IPS-11a (cell line): ENCODE data around the gene SMYD3.

ENCODE experiments used
- H3K4me3 ChIP-seq: one replicate; pipeline ENCODE4 v1.5.1; 2013; ENCODE audit warnings: low read depth, low read length, control low read depth

SMYD3 gene

DNA sequence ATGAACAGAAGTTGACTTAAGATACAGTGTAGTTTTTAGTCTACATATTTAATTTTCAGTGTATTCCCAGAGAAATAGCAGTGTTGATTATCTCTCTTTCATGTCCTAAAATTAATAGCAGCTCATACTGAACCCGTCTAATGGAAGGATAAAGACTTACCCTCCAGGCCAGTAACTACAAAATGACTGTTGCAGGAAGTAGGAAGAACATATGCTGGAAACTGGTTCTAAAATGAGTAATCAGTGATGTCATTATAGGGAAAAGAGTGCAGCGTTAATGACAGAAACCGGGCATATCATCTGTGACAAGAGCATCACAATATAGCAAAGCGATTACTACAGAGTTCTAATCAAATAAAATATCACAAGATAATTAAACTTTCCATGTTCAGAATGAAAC lies 385.5 kb downstream of the SMYD3 start:
- H3K4me3 ChIP-seq: no peak overlapping the region

DNA sequence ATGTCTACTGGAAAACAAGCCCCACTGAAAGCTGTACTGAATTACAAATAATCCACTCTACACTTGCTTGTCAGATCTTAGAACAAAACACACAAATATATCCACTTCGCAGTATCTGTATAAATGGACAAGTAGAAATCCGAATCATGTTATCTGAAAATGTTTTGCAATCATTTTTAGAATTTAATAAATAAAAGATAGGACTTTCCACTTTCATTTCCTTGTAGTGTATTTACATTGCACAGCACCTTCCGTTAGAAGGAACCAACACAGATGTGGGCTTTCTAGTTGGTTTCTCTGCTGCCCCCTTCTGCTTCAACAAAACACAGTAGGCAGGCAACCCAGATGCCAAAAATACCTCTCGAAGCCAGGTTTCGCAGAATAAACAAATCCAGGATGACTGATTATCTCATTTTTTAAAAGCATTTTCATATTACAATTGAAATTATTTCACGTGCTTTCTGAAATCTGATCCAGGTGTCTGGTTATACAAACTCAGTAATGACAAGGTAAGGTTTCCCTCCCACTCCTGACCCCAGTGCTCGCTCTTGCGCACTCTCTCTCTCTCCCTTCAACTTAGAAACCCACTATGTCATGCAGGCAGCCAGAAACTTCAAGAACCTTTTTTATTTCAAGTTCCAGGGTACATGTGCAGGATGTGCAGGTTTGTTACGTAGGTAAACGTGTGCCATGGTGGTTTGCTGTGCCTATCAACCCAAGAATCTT lies 389.9 kb downstream of the SMYD3 start:
- no peak overlapping the region for H3K4me3 ChIP-seq

DNA sequence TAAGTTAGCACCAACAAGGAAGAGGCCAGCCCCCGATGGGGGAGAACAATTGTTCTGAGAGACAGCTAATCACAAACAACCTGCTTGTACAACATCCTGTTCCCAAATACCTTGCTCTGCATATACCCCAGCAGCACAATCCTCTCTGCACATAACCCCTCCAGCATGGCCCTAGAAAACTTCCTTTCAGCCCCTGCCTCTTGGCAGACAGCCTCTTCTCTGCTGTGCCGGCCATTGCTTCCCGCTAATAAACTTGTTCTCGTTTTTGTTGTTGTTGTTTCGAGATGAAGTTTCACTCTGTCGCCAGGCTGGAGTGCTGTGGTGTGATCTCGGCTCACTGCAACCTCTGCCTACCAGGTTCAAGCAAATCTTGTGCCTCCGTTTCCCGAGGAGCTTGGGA lies 392.7 kb downstream of the SMYD3 start:
- no peak overlapping the region for H3K4me3 ChIP-seq

DNA sequence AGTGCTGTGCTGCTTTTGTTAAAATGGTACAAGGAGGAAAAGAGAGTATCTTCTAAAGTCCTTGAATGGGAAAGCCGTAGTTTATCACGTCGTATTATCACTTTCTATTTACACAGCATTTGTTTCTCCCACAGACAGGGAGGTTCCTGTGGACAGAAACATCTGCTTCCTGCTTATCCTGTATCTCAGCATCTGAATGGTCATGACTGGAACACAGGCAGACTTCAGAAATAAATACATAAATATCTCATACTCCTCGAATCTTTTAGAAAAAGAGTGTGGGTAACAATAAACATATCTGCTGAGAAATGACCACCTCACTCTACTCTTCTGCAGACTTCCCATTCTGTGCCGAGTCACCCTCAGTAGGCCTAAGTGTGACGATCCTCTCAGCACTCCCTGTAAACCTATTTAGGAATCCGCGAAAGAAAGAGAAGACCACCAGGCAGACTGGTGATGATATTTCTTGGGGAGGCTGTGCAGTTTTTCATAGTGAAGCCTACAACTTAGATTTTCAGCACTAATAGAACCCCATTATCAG lies 393.5 kb downstream of the SMYD3 start:
- no peak overlapping the region for H3K4me3 ChIP-seq

DNA sequence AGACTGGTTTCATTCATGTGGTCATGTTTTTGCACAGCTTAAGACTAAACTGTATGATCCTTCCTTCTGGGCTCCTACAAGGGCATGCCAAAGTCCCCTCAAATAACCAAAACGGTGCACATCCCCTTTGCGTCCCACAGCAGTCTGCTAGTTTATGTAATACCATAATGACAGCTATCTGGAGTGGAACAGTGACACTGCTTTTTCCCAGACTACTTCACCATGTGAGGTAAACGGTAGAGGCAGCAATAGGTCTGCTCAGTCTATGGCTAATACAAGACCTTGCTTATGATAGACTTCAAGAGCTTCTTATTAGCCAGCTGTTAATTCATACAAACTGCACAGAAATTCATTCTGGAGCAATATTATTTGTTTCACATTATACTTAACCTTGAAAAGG lies 395.5 kb downstream of the SMYD3 start:
- no peak overlapping the region for H3K4me3 ChIP-seq

DNA sequence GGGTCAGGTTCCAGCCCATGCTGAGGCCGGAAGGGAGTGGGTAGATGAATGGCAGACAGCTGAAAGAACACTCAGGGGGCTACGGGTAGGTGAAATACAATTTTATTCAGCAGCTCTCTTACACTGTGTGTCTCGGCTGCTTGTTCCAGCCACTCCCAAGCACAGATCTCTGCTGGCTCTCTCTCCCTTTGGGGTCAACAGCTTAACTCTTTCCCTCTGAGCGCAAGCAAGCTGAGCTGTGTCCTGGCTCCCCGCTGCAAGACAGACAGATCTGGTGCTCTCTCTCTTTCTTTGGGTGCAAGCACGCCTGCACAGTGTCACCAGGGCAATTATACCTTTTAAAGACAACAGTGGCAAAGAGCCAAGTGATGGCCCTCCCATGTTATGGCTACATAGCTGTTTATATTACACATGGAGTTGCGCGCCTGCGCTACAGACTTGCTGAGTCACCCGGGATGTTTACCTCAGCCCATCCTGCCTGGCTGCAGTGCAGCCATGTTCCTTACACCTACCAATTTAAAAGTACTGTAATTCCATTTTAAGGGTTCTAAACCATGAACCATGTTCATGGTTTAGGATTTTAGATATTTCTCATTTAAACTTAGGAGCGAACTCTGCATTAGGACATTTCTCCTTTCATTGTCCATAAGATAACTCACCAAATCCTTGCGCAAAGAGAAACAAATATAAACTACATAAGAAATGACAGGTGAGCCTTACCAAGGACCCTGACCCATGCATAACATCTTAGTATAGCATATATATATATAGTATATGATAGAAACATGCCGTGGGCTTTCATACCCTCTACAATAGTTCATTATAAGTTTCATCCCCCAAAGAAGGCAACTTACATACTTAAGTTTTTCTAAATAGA lies 396.5 kb downstream of the SMYD3 start:
- no peak overlapping the region for H3K4me3 ChIP-seq

DNA sequence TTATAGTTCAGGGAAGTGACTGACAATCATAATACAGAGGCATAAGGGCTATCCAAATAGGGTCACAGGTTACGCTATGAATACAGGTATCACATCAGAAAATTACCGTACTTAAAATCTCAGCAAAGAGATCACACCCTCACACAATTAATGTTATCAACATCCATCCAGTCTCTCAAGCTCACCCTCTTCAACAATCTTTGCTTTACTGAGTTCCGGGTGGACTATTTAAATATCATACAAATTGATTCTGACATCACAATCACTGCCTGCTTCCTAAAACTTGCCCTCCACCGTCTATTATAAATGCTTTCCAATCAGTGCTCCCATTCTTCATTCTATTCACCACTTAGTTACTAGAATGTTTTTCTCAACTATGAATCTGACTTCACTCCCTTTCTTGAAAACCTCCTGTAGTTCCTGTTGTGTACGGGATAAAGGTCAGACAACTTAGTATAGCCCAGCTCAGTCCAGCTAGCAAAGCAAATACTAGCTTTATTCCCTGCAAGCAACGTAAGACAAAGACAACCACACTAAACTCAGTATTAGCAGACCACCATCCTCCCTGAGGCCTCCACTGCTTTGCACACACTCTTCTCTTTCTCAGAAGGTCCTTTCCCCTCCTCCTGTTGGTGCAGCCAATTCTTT lies 398.7 kb downstream of the SMYD3 start:
- no peak overlapping the region for H3K4me3 ChIP-seq

DNA sequence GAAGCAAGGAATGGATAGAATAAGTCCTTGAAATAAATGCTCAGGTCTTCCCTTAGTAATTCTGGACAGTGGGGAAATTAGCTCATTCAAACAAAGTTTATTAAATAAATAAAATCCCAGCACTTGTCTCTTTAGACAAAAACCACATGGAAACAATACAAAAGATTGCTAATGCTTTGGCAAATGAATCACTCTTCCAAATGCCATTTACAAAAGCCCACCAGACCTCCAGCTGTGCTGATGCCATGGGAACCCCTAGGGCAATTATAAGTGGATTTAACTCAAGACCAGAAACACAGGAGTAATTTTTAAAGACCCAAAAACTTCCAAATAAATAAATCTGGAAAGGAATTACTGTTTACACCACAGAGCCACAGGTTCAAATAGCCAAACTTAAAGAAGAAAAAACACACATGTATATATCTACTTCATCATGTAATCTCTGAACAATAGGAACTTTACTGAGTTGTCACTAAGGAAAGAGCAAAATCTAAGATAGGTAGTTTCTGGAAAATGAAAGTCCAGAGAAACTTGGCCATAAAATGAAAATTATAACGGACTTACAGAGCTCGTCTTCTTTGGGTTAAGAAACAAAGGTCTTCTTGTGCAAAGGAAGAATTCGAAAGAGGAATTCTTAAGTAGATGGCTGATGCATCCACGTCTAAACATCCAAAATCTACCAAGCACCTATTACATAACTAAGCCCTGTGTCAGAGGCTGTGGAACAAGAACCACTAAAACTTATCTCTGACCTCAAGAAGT lies 399.4 kb downstream of the SMYD3 start:
- H3K4me3 ChIP-seq: no peak overlapping the region

DNA sequence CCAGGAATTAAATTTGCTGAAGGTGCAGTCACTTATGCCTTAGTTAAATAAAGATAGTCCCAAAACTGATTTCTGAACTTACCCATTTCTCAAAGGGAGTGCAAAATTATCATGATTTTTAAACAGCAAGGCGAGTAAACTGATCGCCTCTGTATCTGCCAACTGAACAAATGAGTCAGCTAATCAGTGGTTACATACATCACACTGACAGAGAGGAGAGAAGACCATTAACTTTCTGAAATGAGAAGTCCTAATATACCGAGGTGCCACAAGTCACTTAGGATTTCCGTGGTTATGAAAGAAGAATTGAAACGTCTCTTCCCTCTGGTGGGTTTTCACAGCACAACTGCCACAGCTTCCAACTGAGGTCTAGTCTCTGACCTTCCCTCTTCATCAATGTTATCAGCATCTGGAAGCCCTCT lies 400.7 kb downstream of the SMYD3 start:
- H3K4me3 ChIP-seq: no peak overlapping the region

DNA sequence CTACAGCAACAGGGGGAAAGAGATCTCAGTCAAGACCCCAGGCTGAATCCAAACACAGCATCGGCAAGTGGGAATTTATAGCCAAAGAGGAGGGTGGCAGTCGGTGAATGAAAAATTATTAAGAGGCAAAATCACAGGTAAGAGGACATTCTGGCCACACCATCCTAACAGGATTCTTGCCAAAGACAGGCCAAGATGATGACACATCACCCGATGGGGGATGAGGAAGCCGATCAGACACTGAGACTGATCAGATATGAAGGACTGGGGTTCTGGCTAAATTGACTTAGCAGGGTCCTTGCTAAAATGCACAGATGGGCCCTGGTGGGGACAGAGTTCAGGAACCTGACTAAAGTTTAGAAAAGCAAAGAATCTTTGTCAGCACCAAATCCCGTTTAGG lies 402.2 kb downstream of the SMYD3 start:
- H3K4me3 ChIP-seq: no peak overlapping the region

DNA sequence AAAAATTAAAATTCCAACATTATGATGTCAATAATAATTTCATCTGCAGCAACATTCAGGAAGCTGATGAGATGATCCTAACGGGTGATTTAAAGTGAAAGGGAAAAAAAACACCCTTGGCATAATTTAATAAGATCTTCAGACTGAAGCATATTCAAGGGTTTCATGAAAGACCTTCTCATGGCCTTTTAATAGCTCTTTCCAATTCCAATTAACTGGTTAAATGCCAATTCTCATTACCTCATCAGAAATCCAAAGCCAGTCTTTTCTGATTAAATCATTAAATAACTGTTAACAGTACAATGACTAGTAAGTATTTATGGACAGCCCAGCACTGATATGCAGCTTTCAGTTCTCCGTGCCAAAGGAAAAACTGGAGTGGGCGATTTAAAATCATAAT lies 407.5 kb downstream of the SMYD3 start:
- no peak overlapping the region for H3K4me3 ChIP-seq

DNA sequence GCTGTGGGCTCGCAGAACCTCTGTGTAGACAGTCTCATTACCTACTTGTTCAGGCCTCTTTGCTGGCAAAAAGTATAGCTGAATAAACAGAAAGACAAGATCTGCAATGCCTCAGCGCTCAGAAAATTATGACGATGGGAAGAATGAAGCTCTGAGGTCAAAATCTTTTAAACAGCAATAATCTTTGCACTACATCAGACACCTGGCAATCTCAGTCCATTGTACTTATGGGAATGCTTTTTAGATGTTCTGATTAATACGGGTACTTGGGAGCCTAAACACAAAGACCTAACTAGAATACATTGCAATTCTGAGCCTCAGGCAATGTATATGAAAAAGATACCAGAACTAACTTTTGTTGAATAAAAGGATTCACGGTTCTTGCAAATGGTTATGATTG lies 410.7 kb downstream of the SMYD3 start:
- H3K4me3 ChIP-seq: no peak overlapping the region

DNA sequence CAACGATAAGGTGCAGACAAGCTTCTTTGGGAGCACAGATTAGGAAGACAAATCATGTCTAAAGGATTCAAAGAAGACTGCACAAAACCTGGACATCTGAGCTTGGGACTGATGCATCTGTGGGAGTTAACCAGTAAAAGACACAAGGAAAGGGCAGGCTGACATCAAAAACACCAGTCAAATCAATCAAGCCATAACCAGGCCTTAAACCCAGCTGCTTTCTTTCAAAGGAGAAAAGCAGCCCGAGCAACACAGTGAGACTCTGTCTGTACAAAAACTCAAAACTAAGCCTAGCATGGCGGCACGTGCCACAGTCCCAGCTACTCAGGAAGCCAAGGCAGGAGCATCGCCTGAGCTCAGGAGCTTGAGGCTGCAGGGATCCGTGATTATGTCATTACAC lies 411.6 kb downstream of the SMYD3 start:
- no peak overlapping the region for H3K4me3 ChIP-seq

DNA sequence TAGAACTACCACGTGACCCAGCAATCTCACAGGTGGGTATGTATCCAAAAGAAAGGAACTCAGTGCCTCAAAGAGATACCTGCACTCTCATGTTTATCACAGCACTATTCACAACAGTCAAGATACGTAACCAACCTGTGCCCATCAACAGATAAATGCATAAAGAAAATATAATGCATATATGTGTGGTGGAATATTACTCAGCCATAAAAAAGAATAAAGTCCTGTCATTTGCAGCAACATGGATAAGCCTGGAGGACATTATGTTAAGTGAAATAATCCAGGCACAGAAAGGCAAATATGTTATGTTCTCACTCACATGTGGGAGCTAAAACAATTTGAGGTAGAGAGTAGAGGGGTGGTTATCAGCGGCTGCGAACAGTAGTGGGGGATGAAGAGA lies 413.8 kb downstream of the SMYD3 start:
- no peak overlapping the region for H3K4me3 ChIP-seq

DNA sequence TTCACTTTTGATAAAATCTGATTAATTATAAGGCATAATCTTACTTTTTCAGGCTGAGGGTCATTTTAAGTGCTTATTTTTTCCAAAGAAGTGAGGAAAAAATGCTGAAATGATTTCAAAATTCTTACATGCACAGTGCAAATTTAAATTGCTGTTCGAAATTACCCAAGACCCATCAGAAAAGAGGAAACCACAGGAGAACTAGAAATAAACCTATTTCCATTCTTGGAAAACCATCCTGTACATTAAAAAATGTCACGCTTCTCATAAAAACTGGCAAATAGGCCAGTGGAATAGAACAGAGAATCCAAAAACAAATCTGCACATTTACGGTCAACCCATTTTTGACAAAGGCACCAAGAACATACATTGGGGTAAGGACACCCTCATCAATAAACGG lies 414.9 kb downstream of the SMYD3 start:
- H3K4me3 ChIP-seq: no peak overlapping the region

DNA sequence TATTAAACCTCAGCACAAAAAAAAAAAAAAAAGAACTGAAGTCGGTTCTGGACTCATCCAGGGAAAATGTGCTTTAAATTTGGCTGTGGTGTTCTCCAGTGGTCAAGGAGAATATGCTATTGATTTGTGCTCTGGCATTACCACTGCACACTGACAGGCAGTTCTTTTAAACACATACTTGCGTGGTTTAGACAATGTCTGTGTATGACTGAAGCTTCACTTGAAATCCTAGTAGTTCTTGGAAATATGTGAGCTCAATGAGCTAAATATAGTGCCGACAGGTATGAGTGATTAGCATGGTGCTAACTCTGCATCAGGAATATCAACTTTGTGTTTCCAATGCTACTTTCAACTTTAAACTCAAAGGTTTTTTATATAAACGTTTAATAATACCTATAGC lies 415.6 kb downstream of the SMYD3 start:
- no peak overlapping the region for H3K4me3 ChIP-seq

DNA sequence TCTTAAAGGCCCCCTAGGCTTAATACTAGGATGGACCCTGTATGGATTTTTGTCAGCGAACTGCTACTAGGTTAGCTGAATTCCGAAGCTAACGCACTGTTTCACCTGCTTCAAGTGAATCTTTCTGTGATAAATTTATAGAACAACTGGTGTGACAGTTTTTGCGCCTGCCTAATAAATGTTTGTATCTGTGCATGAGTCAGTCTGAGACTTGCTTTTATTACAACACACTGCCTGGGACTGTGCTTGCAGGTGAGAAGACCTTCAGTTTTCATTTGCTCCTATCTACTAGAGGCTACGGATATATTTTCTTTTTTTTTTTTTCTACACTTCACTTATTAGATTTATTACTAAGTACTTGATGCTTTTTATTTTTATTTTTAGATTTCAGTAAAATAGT lies 420.9 kb downstream of the SMYD3 start:
- no peak overlapping the region for H3K4me3 ChIP-seq

DNA sequence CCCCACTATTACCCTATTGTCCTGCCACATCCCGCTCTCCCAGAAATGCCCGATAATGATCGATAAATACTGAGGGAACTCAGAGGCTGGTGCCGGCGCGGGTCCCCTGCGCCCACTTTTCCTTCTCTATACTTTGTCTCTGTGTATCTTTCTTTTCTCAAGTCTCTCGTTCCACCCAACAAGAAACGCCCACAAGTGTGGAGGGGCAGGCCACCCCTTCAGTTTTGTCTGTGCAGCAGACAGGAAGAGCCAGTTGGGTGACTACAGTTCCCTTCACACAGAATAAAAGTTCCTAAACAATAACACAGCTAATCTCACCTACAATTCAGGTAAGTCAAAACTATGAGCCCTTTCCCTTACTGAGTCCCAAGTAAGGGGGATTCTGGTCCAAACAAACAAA lies 423.7 kb downstream of the SMYD3 start:
- no peak overlapping the region for H3K4me3 ChIP-seq

DNA sequence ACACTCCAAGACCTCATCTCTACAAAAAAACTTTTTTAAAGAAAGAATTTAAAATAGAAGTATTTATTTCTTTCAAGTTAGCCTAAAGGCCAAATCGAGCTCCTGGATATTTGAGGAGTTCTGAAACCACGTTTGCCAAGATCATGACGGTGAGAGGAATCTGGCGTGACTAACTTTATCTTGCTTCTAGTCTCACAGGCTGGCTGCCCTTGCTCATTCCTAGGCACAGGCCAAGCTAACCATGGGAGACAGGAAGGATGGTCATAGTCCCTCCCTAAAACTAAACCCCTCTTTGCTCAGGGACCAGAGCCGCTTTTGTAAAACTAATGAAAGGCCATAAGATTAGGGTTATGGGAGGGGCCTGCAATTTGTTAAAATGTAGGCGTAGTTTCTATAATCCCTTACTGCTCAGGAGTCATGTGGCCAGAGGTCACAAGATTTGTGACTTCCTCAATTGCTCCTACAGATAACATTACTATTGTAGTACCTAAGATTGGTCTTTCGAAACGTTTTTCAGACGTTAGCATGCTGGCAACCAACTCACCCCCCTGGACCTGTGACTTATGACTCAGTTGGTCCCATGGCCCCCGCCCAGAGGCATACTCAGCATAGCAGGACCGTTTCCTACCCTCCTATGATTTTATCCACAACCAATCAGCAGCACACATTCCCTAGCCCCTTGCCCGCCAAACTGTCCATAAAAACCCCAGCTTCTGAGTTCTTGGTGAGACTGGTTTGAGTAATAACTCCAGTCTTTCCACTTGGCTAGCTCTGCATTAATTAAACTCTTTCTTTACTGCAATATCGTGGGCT lies 425.0 kb downstream of the SMYD3 start:
- H3K4me3 ChIP-seq: no peak overlapping the region

DNA sequence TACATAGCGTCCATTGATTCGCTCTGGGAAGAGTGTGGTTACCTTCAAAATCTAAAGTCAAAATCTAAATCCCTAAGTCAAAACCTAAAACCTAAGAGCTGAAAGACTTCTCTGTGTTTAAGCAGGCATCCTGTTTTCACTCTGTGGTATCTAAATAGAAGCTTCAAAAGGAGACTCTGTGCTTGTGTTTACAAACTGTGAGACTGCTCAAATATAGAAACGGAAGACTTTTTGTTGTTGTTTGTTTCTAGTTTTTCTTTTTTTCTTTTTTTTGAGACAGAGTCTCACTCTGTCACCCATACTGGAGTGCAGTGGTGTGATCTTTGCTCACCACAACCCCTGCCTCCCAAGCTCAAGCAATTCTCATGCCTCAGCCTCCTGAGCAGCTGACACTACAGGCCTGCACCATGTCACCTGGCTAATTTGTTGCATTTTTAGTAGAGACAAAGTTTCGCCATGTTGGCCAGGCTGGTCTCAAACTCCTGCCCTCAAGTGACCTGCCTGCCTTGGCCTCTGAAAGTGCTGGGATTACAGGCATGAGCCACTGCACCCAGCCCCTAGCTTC lies 425.9 kb downstream of the SMYD3 start:
- H3K4me3 ChIP-seq: no peak overlapping the region
